Measurements from ENCODE around the gene CXCL16.
"Not testable (repeated sequence)": the region's sequence is repeated elsewhere in the genome, so short reads cannot be mapped to it uniquely, and the experiment has no call there.

Gene CXCL16

GRCh38 chr17:4716081-4716480, 23.6 kb downstream of the CXCL16 start:
- H3K36me3 ChIP-seq (ENCODE audit: control insufficient read depth, insufficient read depth, low read length): peaks cover 39% of the 10 kb centered on the region
- H3K27me3 ChIP-seq (ENCODE audit: control insufficient read depth, insufficient read depth, low read length): no peaks in the 10 kb centered on the region
- peaks cover 6% of the 10 kb centered on the region for H3K4me1 ChIP-seq (ENCODE audit: control insufficient read depth, insufficient read depth, low read length)
- H3K9me3 ChIP-seq (ENCODE audit: control insufficient read depth, insufficient read depth, low read length): no peaks in the 10 kb centered on the region
- H3K4me3 ChIP-seq (ENCODE audit: low read depth, low read length): no peak overlapping the region
- no peak overlapping the region for H3K9ac ChIP-seq (ENCODE audit: low read depth, low read length)

GRCh38 chr17:4715063-4715744, 24.5 kb downstream of the CXCL16 start:
- Histone ChIP-seq H3K4me1 (ENCODE audit: control insufficient read depth, insufficient read depth, low read length) (peaks cover 6% of the 10 kb centered on the region), H3K9ac (ENCODE audit: low read depth, low read length) (no peak overlapping the region), H3K9me3 (ENCODE audit: control insufficient read depth, insufficient read depth, low read length) (no peaks in the 10 kb centered on the region), H3K27me3 (ENCODE audit: control insufficient read depth, insufficient read depth, low read length) (no peaks in the 10 kb centered on the region), H3K36me3 (ENCODE audit: control insufficient read depth, insufficient read depth, low read length) (peaks cover 39% of the 10 kb centered on the region), H3K4me3 (ENCODE audit: low read depth, low read length) (no peak overlapping the region)

GRCh38 chr17:4714340-4715062, 25.2 kb downstream of the CXCL16 start:
- H3K4me3 ChIP-seq (ENCODE audit: low read depth, low read length); H3K4me1 ChIP-seq (ENCODE audit: control insufficient read depth, insufficient read depth, low read length); H3K27me3 ChIP-seq (ENCODE audit: control insufficient read depth, insufficient read depth, low read length); H3K9ac ChIP-seq (ENCODE audit: low read depth, low read length); H3K9me3 ChIP-seq (ENCODE audit: control insufficient read depth, insufficient read depth, low read length): not testable (repeated sequence)
- peaks cover 32% of the 10 kb centered on the region for H3K36me3 ChIP-seq (ENCODE audit: control insufficient read depth, insufficient read depth, low read length)

- Histone ChIP-seq H3K4me3 (ENCODE audit: low read depth, low read length) (no peak overlapping the region), H3K9me3 (ENCODE audit: control insufficient read depth, insufficient read depth, low read length) (no peaks in the 10 kb centered on the region), H3K4me1 (ENCODE audit: control insufficient read depth, insufficient read depth, low read length) (peaks cover 6% of the 10 kb centered on the region), H3K9ac (ENCODE audit: low read depth, low read length) (no peak overlapping the region), H3K36me3 (ENCODE audit: control insufficient read depth, insufficient read depth, low read length) (peaks cover 19% of the 10 kb centered on the region), H3K27me3 (ENCODE audit: control insufficient read depth, insufficient read depth, low read length) (no peaks in the 10 kb centered on the region)
Observed at GRCh38 chr17:4712526-4712925, 27.2 kb downstream of the CXCL16 start.

- Histone ChIP-seq H3K9me3 (ENCODE audit: control insufficient read depth, insufficient read depth, low read length) (no peaks in the 10 kb centered on the region), H3K4me1 (ENCODE audit: control insufficient read depth, insufficient read depth, low read length) (peaks cover 6% of the 10 kb centered on the region), H3K4me3 (ENCODE audit: low read depth, low read length) (peak overlapping the region; percentile 73), H3K27me3 (ENCODE audit: control insufficient read depth, insufficient read depth, low read length) (no peaks in the 10 kb centered on the region), H3K36me3 (ENCODE audit: control insufficient read depth, insufficient read depth, low read length) (peaks cover 12% of the 10 kb centered on the region), H3K9ac (ENCODE audit: low read depth, low read length) (no peak overlapping the region)
Observed at GRCh38 chr17:4711661-4712181, 28.0 kb downstream of the CXCL16 start.

GRCh38 chr17:4710693-4711634, 28.8 kb downstream of the CXCL16 start:
- no peaks in the 10 kb centered on the region for H3K27me3 ChIP-seq (ENCODE audit: control insufficient read depth, insufficient read depth, low read length)
- peaks cover 12% of the 10 kb centered on the region for H3K4me1 ChIP-seq (ENCODE audit: control insufficient read depth, insufficient read depth, low read length)
- H3K9me3 ChIP-seq (ENCODE audit: control insufficient read depth, insufficient read depth, low read length): no peaks in the 10 kb centered on the region
- H3K4me3 ChIP-seq (ENCODE audit: low read depth, low read length): peak overlapping the region; percentile 73
- peaks cover 10% of the 10 kb centered on the region for H3K36me3 ChIP-seq (ENCODE audit: control insufficient read depth, insufficient read depth, low read length)
- H3K9ac ChIP-seq (ENCODE audit: low read depth, low read length): peak overlapping the region; percentile 60

- no peaks in the 10 kb centered on the region for H3K9me3 ChIP-seq (ENCODE audit: control insufficient read depth, insufficient read depth, low read length)
- H3K4me1 ChIP-seq (ENCODE audit: control insufficient read depth, insufficient read depth, low read length): peaks cover 12% of the 10 kb centered on the region
- H3K36me3 ChIP-seq (ENCODE audit: control insufficient read depth, insufficient read depth, low read length): peaks cover under 1% of the 10 kb centered on the region
- peak within 1 kb of the TSS; percentile 91 for H3K4me3 ChIP-seq (ENCODE audit: low read depth, low read length)
- H3K27me3 ChIP-seq (ENCODE audit: control insufficient read depth, insufficient read depth, low read length): no peaks in the 10 kb centered on the region
- peak within 1 kb of the TSS; percentile 60 for H3K9ac ChIP-seq (ENCODE audit: low read depth, low read length)
Observed at GRCh38 chr17:4709794-4710692, 29.7 kb downstream of the CXCL16 start, which contains the start of gene ARRB2. Gene ARRB2, plus strand, starts transcription at chr17:4710632. Its CDS starts 90 bp downstream, at chr17:4710722.

GRCh38 chr17:4708436-4708835, 31.3 kb downstream of the CXCL16 start:
- H3K4me1 ChIP-seq (ENCODE audit: control insufficient read depth, insufficient read depth, low read length): peaks cover 12% of the 10 kb centered on the region
- H3K4me3 ChIP-seq (ENCODE audit: low read depth, low read length): no peak overlapping the region
- no peaks in the 10 kb centered on the region for H3K27me3 ChIP-seq (ENCODE audit: control insufficient read depth, insufficient read depth, low read length)
- H3K36me3 ChIP-seq (ENCODE audit: control insufficient read depth, insufficient read depth, low read length): no peaks in the 10 kb centered on the region
- no peak overlapping the region for H3K9ac ChIP-seq (ENCODE audit: low read depth, low read length)
- H3K9me3 ChIP-seq (ENCODE audit: control insufficient read depth, insufficient read depth, low read length): no peaks in the 10 kb centered on the region

- peaks cover 6% of the 10 kb centered on the region for H3K4me1 ChIP-seq (ENCODE audit: control insufficient read depth, insufficient read depth, low read length)
- no peaks in the 10 kb centered on the region for H3K27me3 ChIP-seq (ENCODE audit: control insufficient read depth, insufficient read depth, low read length)
- H3K9ac ChIP-seq (ENCODE audit: low read depth, low read length): no peak overlapping the region
Observed at GRCh38 chr17:4706121-4706520, 33.6 kb downstream of the CXCL16 start.

GRCh38 chr17:4704991-4705390, 34.7 kb downstream of the CXCL16 start:
- H3K4me3 ChIP-seq (ENCODE audit: low read depth, low read length): peak overlapping the region; percentile 91
- H3K4me1 ChIP-seq (ENCODE audit: control insufficient read depth, insufficient read depth, low read length): peaks cover 6% of the 10 kb centered on the region
- H3K27me3 ChIP-seq (ENCODE audit: control insufficient read depth, insufficient read depth, low read length): no peaks in the 10 kb centered on the region
- no peak overlapping the region for H3K9ac ChIP-seq (ENCODE audit: low read depth, low read length)
- no peaks in the 10 kb centered on the region for H3K9me3 ChIP-seq (ENCODE audit: control insufficient read depth, insufficient read depth, low read length)
- no peaks in the 10 kb centered on the region for H3K36me3 ChIP-seq (ENCODE audit: control insufficient read depth, insufficient read depth, low read length)

More at GRCh38 chr17:4706121-4706520, 33.6 kb downstream of the CXCL16 start:
- Histone ChIP-seq H3K36me3 (ENCODE audit: control insufficient read depth, insufficient read depth, low read length) (no peaks in the 10 kb centered on the region), H3K4me3 (ENCODE audit: low read depth, low read length) (no peak overlapping the region), H3K9me3 (ENCODE audit: control insufficient read depth, insufficient read depth, low read length) (no peaks in the 10 kb centered on the region)

- not testable (repeated sequence) for H3K9me3 ChIP-seq (ENCODE audit: control insufficient read depth, insufficient read depth, low read length); H3K27me3 ChIP-seq (ENCODE audit: control insufficient read depth, insufficient read depth, low read length); H3K36me3 ChIP-seq (ENCODE audit: control insufficient read depth, insufficient read depth, low read length); H3K4me1 ChIP-seq (ENCODE audit: control insufficient read depth, insufficient read depth, low read length)
- H3K9ac ChIP-seq (ENCODE audit: low read depth, low read length): peak overlapping the region; percentile 61
- peak overlapping the region; percentile 91 for H3K4me3 ChIP-seq (ENCODE audit: low read depth, low read length)
Observed at GRCh38 chr17:4704574-4704907, 35.2 kb downstream of the CXCL16 start.
